ENCODE data around the gene SORCS2.
"Not testable (repeated sequence)": the region's sequence is repeated elsewhere in the genome, so short reads cannot be mapped to it uniquely, and the experiment has no call there.

DNA sequence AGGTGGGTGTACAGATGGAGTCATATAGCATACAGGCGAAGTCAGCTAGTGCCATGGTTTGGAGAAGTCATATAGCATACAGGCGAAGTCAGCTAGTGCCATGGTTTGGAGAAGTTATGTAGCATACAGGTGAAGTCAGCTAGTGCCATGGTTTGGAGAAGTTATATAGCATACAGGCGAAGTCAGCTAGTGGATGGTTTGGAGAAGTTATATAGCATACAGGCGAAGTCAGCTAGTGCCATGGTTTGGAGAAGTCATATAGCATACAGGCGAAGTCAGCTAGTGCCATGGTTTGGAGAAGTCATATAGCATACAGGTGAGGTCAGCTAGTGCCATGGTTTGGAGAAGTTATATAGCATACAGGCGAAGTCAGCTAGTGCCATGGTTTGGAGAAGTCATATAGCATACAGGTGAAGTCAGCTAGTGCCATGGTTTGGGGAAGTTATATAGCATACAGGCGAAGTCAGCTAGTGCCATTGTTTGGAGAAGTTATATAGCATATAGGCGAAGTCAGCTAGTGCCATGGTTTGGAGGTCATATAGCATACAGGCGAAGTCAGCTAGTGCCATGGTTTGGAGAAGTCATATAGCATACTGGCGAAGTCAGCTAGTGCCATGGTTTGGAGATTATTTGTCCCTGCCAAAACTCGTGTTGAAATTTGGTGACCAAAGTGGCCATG lies 385.2 kb downstream of the SORCS2 start:
- not testable (repeated sequence) for TF ChIP-seq EZH2phosphoT487 (IDR thresholded peaks at IDR 0.05; ENCODE audit: insufficient read depth, low read depth); EZH2 (IDR thresholded peaks at IDR 0.05; ENCODE audit: insufficient read depth, poor library complexity, severe bottlenecking)

All from GM23248 (cell line).